Middle frontal gyrus (tissue), 1 donor: Measurements from ENCODE around the gene C12orf43.
A peak's percentile ranks its signal among the peaks of the same experiment; 100 is the strongest.

Experiments used
- DNase-seq: peaks from one replicate; pipeline ENCODE4 v3.0.0-alpha.2; 2015; ENCODE audit warnings: low spot score; ENCODE audit errors: extremely low spot score

Gene C12orf43

DNA sequence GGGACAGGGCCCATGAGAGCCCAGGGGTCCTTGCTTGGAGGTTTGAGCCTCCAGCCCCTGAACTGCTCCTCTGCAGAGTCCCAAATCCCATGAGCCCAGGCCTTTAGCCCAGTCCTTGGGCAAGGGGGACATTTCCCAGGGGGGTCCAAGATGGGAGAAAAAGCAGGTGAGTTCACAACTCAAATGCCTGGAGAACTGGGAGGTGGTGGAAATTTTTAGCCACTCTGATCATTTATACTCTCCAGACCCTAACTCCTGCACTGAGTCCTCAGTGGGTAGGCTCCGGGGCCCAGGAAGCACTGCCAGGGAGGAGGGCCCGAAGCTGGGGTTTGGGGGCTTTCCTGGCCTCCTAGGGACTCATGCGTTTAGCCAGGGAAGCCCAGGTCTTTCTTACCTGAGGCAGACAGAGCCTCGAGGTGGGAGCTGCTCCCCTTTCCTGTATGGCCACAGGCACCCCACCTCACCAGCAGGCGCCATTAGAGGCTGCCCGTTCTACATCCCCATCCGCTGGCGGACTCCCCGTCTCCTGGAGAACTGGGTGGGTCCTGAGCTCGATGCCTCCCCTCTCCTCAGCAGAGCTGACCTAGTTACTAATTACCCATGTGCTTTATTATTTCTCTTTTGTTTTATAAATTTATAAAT is 36.9 kb downstream of the C12orf43 start:
- DNase-seq, result no peak

GRCh38 chr12:120978296-120979219 is 37.7 kb downstream of the C12orf43 start, which contains the start of gene HNF1A:
Gene HNF1A, plus strand, starts transcription at chr12:120978543. Its CDS starts 226 bp downstream, at chr12:120978769.
- no peak for DNase-seq

GRCh38 chr12:120977531-120978295 is 38.6 kb downstream of the C12orf43 start:
- no peak for DNase-seq

DNA sequence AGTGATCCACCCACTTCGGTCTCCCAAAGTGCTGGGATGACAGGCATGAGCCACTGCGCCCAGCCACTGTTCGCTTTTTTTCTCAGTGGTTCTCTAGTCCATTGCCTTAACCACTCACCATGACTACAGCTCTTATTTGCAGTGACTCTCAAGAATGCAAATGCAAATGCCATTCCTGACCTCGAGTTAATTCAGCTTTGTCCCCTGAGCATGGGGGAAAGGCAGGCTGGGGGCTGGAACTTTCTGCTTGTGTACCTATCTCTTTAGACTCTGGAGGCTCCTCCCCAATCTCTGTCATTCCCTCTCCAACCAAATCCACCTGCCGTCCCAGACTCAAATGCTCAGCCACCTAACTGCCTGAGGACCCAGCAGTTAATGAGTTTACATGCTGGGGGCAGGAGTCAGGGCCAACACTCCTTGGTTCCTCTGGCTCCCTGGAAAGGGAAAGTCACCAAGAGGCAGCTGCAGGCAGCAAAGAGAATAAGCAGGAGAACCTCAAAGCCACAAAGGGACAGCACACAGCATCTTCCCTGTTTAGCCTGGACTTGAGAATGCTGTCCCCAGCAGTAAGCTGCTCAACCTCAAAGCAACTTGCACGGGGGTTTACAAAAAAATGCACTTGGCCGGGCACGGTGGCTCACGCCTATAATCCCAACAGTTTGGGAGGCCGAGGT is 43.3 kb downstream of the C12orf43 start:
- no peak for DNase-seq

GRCh38 chr12:120971299-120972180 is 44.7 kb downstream of the C12orf43 start:
- DNase-seq, result peak; percentile 49

DNA sequence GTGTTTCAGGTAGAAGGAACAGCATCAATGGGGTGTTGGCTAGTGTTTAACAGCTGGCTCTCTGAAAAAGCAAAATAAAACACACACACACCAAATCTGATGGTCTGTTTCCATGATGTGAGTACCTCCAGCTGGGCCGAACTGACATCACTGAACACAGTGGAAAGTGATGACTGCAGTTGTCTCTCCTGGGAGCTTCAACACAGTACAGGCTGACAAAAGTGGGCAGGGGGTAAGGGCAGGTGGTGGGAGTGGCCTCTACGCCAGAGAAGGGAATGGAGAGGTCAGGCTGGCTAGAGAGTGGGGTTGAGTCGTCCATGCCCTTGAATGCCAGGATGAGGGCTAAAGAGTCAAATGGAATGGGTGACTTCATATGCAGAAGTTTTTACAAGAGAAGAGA is 46.0 kb downstream of the C12orf43 start:
- DNase-seq, result no peak

- DNase-seq, result no peak
Measured at GRCh38 chr12:120965534-120966091, 50.7 kb downstream of the C12orf43 start.

DNA sequence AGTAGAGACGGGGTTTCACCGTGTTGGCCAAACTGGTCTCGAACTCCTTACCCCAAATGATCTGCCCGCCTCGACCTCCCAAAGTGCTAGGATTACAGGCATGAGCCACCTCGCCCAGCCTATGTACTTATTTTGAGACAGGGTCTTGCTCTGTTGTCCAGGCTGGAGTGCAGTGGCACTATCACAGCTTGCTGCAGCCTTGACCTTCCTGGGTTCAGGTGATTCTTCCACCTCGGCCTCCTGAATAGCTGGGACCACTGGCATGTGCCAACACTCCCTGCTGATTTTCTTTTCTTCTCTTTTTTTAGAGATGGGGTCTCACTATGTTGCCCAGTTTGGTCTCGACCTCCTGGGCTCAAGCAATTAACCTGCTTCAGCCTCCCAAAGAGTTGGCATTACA is 52.0 kb downstream of the C12orf43 start:
- DNase-seq, result no peak

GRCh38 chr12:120962532-120963020 is 53.7 kb downstream of the C12orf43 start:
- no peak for DNase-seq

DNA sequence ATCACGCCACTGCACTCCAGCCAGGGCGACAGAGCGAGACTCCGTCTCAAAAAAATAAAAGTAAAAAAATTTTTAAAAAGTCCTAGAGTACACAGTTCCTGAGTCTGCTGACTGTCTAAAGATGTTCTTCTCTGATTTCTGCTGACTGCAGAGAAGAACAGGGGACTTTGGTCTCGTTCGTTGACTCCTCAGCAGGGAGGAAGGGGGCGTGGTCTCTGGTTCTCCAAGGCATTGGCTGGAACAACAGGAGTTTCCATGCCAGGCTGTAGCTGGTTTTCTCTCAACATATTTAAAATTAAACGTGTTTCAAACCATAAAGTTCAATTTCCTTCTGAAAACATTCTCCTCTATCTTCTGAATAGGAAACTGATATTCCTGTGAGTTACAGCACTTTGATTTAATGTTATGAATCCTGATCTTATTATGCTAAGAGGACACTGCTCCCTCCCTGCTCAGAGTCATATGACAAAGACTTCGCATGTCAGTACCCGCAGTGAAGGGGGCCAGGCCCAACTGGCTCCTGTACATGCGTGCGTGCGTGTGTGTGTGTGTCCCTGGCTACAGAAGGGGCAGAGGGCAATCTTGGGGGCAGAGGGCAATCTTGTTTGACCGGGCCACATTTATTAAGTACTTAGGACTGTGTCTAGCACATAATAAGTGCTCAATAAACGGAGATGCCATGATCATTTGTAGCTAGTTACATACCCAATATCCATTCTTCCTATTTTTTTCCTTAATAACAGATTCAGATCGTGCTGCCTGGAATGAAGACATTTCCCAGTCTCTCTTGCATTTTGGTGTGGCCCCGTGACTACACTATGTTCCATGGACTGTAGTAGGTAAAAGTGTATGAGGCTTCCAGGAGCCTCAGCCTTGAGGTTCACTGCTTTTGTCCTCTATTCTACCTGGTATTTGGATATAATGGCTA is 54.4 kb downstream of the C12orf43 start:
- DNase-seq, result no peak

GRCh38 chr12:120960657-120961056 is 55.6 kb downstream of the C12orf43 start:
- no peak for DNase-seq

DNA sequence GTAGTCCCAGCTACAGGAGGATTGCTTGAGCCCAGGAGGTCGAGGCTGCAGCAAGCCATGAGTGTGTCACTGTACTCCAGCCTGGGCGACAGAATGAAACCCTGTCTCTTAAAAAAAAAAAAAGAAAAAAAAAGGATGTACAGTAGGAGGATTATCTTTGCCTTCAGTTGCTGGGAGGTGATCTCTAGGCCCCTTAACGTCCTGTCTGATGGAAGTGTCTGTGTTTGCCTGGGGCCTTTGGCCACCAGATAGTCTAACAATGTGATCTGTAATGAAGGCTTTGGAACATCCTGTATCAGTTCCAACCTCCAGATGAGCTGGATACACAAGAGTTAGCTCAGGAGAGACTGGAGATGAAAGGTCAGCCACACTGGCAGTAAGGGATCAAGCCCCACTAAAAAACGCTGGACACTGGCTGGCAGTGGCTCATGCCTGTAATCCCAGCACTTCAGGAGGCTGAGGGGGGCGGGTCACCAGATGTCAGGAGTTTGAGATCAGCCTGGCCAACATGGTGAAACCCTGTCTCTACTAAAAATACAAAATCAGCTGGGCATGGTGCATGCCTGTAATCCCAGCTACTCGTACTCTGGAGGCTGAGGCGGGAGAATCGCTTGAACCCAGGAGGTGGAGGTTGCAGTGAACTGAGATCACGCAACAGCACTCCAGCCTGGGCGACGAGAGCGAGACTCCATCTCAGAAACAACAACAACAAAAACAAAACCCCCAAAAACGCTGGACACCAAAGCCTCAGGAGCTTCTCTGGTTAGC is 57.0 kb downstream of the C12orf43 start:
- no peak for DNase-seq

DNA sequence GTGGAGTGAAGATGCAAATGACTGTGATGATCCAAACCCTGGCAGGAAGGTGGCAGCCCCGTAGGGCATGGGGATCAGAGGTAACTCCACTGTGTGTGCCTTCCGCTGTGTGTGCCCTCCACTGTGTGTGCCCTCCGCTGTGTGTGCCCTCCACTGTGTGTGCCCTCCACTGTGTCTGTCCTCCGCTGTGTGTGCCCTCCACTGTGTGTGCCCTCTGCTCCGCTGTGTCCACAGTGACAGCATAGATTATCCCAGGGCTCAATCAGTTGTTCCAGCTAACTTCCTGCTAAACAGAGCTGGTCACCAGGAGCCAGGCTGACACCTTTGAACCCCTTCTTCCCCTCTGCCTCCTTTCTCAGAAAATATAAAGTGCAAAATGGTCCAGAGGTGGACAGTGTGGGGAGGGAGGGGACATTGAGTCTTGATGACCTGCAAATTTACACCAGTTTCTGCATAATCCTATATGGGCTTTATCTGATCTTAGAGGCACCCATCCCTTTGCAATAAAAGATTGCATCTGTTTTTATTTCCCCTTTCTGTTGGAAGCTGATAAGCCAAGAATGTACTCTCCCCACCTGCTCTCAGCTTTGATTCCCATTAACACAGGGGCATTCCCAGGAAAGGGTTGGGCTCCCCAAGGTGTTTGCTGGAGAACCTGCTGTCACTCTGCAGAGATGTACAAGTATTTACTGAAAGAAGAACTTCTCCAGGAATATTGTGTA is 59.5 kb downstream of the C12orf43 start:
- DNase-seq, result no peak

DNA sequence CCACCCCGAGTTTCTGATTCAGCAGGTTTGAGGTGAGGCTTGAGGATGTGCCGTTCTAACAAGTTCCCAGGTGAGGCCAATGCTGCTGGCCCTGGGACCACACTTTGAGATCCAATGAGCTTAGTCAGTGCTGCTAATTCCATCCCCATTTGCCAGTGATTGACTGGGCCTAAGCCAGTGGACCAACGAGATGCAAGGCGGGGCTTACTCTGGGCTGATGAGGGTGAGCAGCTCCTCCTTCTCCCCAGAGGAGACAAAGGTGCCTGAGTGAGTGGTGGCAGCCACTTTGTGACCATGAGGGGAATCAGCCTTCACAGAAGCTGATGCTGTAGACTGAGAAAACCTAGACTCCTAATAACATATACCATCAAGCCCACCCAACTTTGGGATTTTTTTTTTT is 61.1 kb downstream of the C12orf43 start:
- no peak for DNase-seq

GRCh38 chr12:120950807-120951206 is 65.5 kb downstream of the C12orf43 start:
- no peak for DNase-seq
